ENCODE measurements around the gene TIMD4. TPM values are rescaled to one million over a fixed set of nuclear protein-coding genes. Genes with fewer than 3 reads are reported as not detected.

Gene TIMD4
- total and polyA plus RNA-seq, 2 of the 4 experiments (the other 2 are of a cell fraction) = not detected

DNA sequence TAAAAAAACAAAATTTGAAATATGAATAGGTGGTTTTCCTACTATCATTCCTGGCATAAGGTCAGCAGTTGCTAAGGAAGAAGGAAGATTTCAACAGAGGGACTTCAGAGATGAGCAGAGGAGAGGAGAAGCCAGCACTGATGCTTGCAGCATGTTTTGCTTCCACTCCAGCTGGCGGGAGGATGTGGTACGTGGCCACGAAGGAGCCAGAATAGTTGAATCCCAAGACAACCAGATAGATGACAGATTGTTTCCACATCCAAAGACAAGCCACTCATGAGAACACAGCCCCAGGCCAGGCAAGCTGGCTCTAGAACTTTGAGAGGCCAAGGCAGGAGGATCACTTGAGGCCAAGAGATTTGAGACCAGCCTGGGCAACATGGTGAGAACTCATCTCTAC lies 15.1 kb downstream of the TIMD4 start:
- dilution Hi-C loops (cut with HindIII; ENCODE audit: low sequenced_read_pairs, unreplicated experiment) (no loop called here), in situ Hi-C loops (cut with MboI; ENCODE audit: low sequenced_read_pairs) (no loop called here), intact Hi-C loops (cut with micrococcal nuclease) (no loop called here)
- Histone ChIP-seq H2BK120ac (ENCODE audit: low read depth, low read length) (no peak overlapping the region), H2AK9ac (replicated peaks; ENCODE audit: low read depth, low read length, poor library complexity) (no peak overlapping the region), H2BK15ac (ENCODE audit: low read depth, low read length) (no peak overlapping the region), H3K9ac (ENCODE audit: low read depth, low read length) (no peak overlapping the region), H2AFZ (replicated peaks; ENCODE audit: low read length, poor library complexity) (no peak overlapping the region), H2BK20ac (ENCODE audit: low read depth, low read length) (no peak overlapping the region), H4K8ac (ENCODE audit: low read depth in 2 of 2, low read length in 2 of 2) (no peak overlapping the region), H3K4me3 (ENCODE audit: insufficient read depth, low read depth, low read length) (no peak overlapping the region), H3K79me1 (ENCODE audit: low read depth in 1 of 2, low read length in 2 of 2) (no peaks in the 10 kb centered on the region), H3K9me3 (ENCODE audit: control insufficient read depth, insufficient read depth, low read length) (peaks cover 2% of the 10 kb centered on the region; the same call in 1 of the 2 replicates), H3K14ac (replicated peaks; ENCODE audit: low read depth, low read length) (no peak overlapping the region), H3K36me3 (ENCODE audit: control insufficient read depth, insufficient read depth, low read length) (no peaks in the 10 kb centered on the region), H3K4me2 (ENCODE audit: low read depth, low read length) (no peak overlapping the region), H2BK5ac (ENCODE audit: low read depth, low read length, poor library complexity, severe bottlenecking) (no peak overlapping the region), H4K5ac (ENCODE audit: low read depth, low read length) (no peak overlapping the region), H3K27ac (ENCODE audit: insufficient read depth, low read length) (no peak overlapping the region), H2AK5ac (ENCODE audit: low read depth, low read length) (no peak overlapping the region), H4K91ac (ENCODE audit: insufficient read depth, low read depth, low read length) (no peak overlapping the region), H3K4me1 (ENCODE audit: control insufficient read depth, insufficient read depth, low read length) (no peaks in the 10 kb centered on the region), H3K27me3 (ENCODE audit: control insufficient read depth, insufficient read depth, low read length) (no peaks in the 10 kb centered on the region), H3K9me1 (ENCODE audit: insufficient read depth, low read length) (no peaks in the 10 kb centered on the region), H3K56ac (ENCODE audit: extremely low read depth, insufficient read depth, low read length) (no peak overlapping the region), H3K18ac (ENCODE audit: low read depth, low read length) (no peak overlapping the region), H3K23ac (ENCODE audit: low read depth, low read length) (no peak overlapping the region), H3K4ac (ENCODE audit: low read depth, low read length) (no peak overlapping the region), H4K20me1 (ENCODE audit: insufficient read depth, low read length) (no peaks in the 10 kb centered on the region)
- ATAC-seq (ENCODE audit: low read depth) = no peak
- WGBS, 2 experiments (ENCODE audit: extremely low coverage in 2 of 2, insufficient read length in 1 of 2) = no CpG with 5 or more reads among the region's 3 CpGs
- CTCF ChIA-PET = interaction anchor here (0.6 kb wide), 1 partner anchor 13 kb away, joined by 4 read pairs; no protein-coding TSS in a partner anchor
- no TSS peak for BruUV-seq (replicated peaks)
- POLR2A ChIA-PET (ENCODE audit: unreplicated experiment) = no interaction called here
- TF ChIP-seq CEBPB (IDR thresholded peaks at IDR 0.05; ENCODE audit: low read depth, low read length) = no peak
- TF ChIP-seq, protein P1, sequence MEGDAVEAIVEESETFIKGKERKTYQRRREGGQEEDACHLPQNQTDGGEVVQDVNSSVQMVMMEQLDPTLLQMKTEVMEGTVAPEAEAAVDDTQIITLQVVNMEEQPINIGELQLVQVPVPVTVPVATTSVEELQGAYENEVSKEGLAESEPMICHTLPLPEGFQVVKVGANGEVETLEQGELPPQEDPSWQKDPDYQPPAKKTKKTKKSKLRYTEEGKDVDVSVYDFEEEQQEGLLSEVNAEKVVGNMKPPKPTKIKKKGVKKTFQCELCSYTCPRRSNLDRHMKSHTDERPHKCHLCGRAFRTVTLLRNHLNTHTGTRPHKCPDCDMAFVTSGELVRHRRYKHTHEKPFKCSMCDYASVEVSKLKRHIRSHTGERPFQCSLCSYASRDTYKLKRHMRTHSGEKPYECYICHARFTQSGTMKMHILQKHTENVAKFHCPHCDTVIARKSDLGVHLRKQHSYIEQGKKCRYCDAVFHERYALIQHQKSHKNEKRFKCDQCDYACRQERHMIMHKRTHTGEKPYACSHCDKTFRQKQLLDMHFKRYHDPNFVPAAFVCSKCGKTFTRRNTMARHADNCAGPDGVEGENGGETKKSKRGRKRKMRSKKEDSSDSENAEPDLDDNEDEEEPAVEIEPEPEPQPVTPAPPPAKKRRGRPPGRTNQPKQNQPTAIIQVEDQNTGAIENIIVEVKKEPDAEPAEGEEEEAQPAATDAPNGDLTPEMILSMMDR (conservative IDR thresholded peaks at IDR 0.05; ENCODE audit: low read depth, low read length) = no peak
- TF ChIP-seq, protein P2, sequence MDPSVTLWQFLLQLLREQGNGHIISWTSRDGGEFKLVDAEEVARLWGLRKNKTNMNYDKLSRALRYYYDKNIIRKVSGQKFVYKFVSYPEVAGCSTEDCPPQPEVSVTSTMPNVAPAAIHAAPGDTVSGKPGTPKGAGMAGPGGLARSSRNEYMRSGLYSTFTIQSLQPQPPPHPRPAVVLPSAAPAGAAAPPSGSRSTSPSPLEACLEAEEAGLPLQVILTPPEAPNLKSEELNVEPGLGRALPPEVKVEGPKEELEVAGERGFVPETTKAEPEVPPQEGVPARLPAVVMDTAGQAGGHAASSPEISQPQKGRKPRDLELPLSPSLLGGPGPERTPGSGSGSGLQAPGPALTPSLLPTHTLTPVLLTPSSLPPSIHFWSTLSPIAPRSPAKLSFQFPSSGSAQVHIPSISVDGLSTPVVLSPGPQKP (IDR thresholded peaks at IDR 0.05; ENCODE audit: borderline replicate concordance, low read depth, low read length) = no peak
- no peak for TF ChIP-seq NFE2L2 (IDR thresholded peaks at IDR 0.05; ENCODE audit: low read depth, low read length)
- TF ChIP-seq POLR2A (IDR thresholded peaks at IDR 0.05; ENCODE audit: low read depth, low read length) = no peak
- TF ChIP-seq RFX5 (IDR thresholded peaks at IDR 0.05; ENCODE audit: low read depth, low read length) = no peak
- no peak for TF ChIP-seq FOS (IDR thresholded peaks at IDR 0.05; ENCODE audit: low read depth, low read length)
- no peak for TF ChIP-seq BHLHE40 (IDR thresholded peaks at IDR 0.05; ENCODE audit: low read depth, low read length)
- TF ChIP-seq SMC3 (IDR thresholded peaks at IDR 0.05; ENCODE audit: low read depth, low read length) = no peak
- no peak for TF ChIP-seq MXI1 (IDR thresholded peaks at IDR 0.05; ENCODE audit: borderline replicate concordance, low read depth, low read length)
- TF ChIP-seq MAFK (IDR thresholded peaks at IDR 0.05; ENCODE audit: low read depth, low read length) = no peak
- DNase-seq = no peak
